Measurements from ENCODE around the gene HEXIM2.
"Not testable (repeated sequence)": the region's sequence is repeated elsewhere in the genome, so short reads cannot be mapped to it uniquely, and the experiment has no call there.

The HEXIM2 gene

DNA sequence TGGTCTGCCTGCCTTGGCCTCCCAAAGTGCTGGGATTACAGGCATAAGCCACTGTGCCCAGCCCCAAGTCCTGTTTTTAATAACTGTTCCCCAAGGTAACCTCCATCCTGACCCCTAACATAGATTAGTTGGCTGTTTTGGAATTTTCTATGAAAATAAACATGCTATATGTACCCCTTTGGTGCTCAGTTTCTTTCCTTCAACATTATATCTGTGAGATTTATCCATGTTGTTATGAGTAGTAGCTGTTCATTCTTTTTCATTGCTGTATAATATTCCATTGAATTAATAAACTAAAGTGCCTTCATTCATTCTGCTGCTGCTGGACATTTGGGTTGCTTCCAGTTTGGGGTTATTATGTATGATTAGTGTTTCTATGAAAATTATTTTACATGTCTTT is 33.7 kb downstream of the HEXIM2 start:
- H3K27ac ChIP-seq: no peak overlapping the region

GRCh38 chr17:45197108-45197507 is 35.4 kb downstream of the HEXIM2 start:
- H3K27ac ChIP-seq: no peak overlapping the region
- TF ChIP-seq, protein P1, sequence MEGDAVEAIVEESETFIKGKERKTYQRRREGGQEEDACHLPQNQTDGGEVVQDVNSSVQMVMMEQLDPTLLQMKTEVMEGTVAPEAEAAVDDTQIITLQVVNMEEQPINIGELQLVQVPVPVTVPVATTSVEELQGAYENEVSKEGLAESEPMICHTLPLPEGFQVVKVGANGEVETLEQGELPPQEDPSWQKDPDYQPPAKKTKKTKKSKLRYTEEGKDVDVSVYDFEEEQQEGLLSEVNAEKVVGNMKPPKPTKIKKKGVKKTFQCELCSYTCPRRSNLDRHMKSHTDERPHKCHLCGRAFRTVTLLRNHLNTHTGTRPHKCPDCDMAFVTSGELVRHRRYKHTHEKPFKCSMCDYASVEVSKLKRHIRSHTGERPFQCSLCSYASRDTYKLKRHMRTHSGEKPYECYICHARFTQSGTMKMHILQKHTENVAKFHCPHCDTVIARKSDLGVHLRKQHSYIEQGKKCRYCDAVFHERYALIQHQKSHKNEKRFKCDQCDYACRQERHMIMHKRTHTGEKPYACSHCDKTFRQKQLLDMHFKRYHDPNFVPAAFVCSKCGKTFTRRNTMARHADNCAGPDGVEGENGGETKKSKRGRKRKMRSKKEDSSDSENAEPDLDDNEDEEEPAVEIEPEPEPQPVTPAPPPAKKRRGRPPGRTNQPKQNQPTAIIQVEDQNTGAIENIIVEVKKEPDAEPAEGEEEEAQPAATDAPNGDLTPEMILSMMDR (IDR thresholded peaks at IDR 0.05): no peak
- no peaks in the 10 kb centered on the region for H3K36me3 ChIP-seq
- H3K4me1 ChIP-seq (ENCODE audit: control insufficient read depth in 1 of 2, insufficient read depth in 1 of 2, low read depth in 1 of 2, low read length in 1 of 2): peaks cover 32 to 35% of the 10 kb centered on the region in 2 experiments
- no peak overlapping the region for H3K4me3 ChIP-seq (ENCODE audit: low read depth in 1 of 2, low read length in 1 of 2)
- H3K9me3 ChIP-seq: no peaks in the 10 kb centered on the region
- H3K27me3 ChIP-seq: no peaks in the 10 kb centered on the region

More for the DNA sequence above, 33.7 kb downstream of the HEXIM2 start:
- peaks cover 15 to 18% of the 10 kb centered on the region in 2 experiments for H3K4me1 ChIP-seq (ENCODE audit: control insufficient read depth in 1 of 2, insufficient read depth in 1 of 2, low read depth in 1 of 2, low read length in 1 of 2)
- H3K27me3 ChIP-seq: no peaks in the 10 kb centered on the region
- no peak overlapping the region for H3K4me3 ChIP-seq (ENCODE audit: low read depth in 1 of 2, low read length in 1 of 2)
- TF ChIP-seq, protein P1 (IDR thresholded peaks at IDR 0.05): no peak
- H3K9me3 ChIP-seq: no peaks in the 10 kb centered on the region
- no peaks in the 10 kb centered on the region for H3K36me3 ChIP-seq

- Histone ChIP-seq H3K36me3 (no peaks in the 10 kb centered on the region), H3K27ac (peak overlapping the region; percentile 21), H3K4me3 (ENCODE audit: low read depth in 1 of 2, low read length in 1 of 2) (peak overlapping the region in 1 of 2 experiments; percentile 8), H3K4me1 (ENCODE audit: control insufficient read depth in 1 of 2, insufficient read depth in 1 of 2, low read depth in 1 of 2, low read length in 1 of 2) (peaks cover 38% of the 10 kb centered on the region in 2 experiments), H3K9me3 (no peaks in the 10 kb centered on the region), H3K27me3 (no peaks in the 10 kb centered on the region)
- TF ChIP-seq, protein P1 (IDR thresholded peaks at IDR 0.05): peak; percentile 97
These were observed 36.1 kb downstream of the HEXIM2 start for GRCh38 chr17:45197555-45198334.

DNA sequence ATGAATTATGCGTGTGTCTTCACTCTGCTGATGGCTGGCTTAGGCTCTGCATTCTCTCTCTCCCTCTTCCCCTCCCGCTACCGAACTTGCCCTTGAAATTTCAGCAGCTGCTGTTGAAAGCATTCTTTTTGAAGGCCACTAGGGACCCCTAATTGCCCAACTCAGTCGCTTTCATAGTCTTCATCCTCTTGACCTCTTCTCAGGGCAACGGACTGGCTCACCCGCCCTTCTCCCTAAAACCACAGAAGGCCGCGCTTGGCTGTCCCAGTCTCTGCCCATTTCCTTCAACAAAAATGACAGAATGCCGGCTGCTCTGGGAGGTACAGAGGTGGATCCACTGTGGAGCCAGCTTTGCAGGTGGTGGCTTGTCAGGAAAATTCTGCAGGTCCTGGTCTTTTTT is 39.0 kb downstream of the HEXIM2 start:
- no peaks in the 10 kb centered on the region for H3K9me3 ChIP-seq
- no peaks in the 10 kb centered on the region for H3K27me3 ChIP-seq
- H3K27ac ChIP-seq: peak overlapping the region; percentile 61
- peaks cover 47 to 48% of the 10 kb centered on the region in 2 experiments for H3K4me1 ChIP-seq (ENCODE audit: control insufficient read depth in 1 of 2, insufficient read depth in 1 of 2, low read depth in 1 of 2, low read length in 1 of 2)
- peak overlapping the region in 1 of 2 experiments; percentile 13 for H3K4me3 ChIP-seq (ENCODE audit: low read depth in 1 of 2, low read length in 1 of 2)
- H3K36me3 ChIP-seq: no peaks in the 10 kb centered on the region
- TF ChIP-seq, protein P1 (IDR thresholded peaks at IDR 0.05): no peak

GRCh38 chr17:45201457-45201856 is 39.8 kb downstream of the HEXIM2 start:
- H3K36me3 ChIP-seq: peaks cover 5% of the 10 kb centered on the region
- H3K4me1 ChIP-seq (ENCODE audit: control insufficient read depth in 1 of 2, insufficient read depth in 1 of 2, low read depth in 1 of 2, low read length in 1 of 2): peaks cover 47 to 48% of the 10 kb centered on the region in 2 experiments
- no peak overlapping the region for H3K4me3 ChIP-seq (ENCODE audit: low read depth in 1 of 2, low read length in 1 of 2)
- no peaks in the 10 kb centered on the region for H3K9me3 ChIP-seq
- TF ChIP-seq, protein P1 (IDR thresholded peaks at IDR 0.05): no peak
- peak overlapping the region; percentile 75 for H3K27ac ChIP-seq
- no peaks in the 10 kb centered on the region for H3K27me3 ChIP-seq

DNA sequence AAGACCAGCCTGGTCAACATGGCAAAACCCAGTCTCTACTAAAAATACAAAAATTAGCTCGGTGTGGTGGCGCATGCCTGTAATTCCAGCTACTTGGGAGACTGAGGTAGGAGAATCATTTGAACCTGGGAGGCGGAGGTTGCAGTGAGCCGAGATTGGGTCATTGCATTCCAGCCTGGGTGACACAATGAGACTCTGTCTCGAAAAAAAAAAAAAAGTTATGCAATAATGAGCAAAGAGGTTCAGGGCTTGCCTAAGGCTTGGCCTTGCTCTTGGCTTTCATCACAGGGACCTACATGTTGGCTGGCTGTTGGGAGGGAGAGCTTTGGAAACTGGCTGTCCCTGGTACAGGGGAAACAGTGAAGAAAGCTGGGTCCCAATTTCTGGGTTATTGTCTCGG is 40.2 kb downstream of the HEXIM2 start:
- peaks cover 47 to 48% of the 10 kb centered on the region in 2 experiments for H3K4me1 ChIP-seq (ENCODE audit: control insufficient read depth in 1 of 2, insufficient read depth in 1 of 2, low read depth in 1 of 2, low read length in 1 of 2)
- peak overlapping the region; percentile 75 for H3K27ac ChIP-seq
- H3K4me3 ChIP-seq (ENCODE audit: low read depth in 1 of 2, low read length in 1 of 2): peak overlapping the region in 1 of 2 experiments; percentile 15
- not testable (repeated sequence) for H3K27me3 ChIP-seq, H3K36me3 ChIP-seq, H3K9me3 ChIP-seq
